NT2/D1 (cell line): ENCODE measurements around the gene RBMS1.

Experiments
- SUZ12 ChIP-seq: IDR thresholded peaks from 2 replicates; pipeline ENCODE4 v1.6.1; 2011; ENCODE audit not compliant: insufficient read length, insufficient read depth; ENCODE audit errors: extremely low read depth
- YY1 ChIP-seq: IDR thresholded peaks from 2 replicates; pipeline ENCODE4 v1.6.1; 2011; ENCODE audit not compliant: insufficient read length, insufficient read depth

DNA sequence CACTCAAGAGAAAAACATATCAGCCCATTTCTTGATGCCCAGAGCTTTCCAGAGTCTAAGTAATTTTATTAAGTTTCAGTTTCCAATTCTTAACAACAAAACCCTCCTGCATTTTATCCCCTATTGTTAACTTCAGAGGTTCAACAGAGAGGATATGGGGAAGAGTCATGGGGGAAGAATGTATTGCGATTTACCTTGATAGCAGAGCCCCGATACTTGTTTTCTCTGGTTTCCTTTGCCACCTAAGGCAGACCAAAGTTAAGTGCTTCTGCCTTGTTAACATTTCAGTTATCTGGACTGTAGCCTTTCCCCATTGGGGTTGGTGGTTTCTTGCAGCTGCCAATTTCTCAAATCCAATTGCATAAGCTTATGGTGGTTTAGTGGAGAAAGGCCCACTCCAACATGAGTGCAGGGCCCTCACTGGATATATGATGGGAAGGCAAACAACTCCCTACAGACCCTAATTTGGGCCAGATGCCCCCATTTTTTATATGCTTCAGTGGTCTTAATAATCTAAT is 211.5 kb downstream of the RBMS1 start:
- no peak for TF ChIP-seq SUZ12
- no peak for TF ChIP-seq YY1
